Stimulated activated CD4-positive, alpha-beta T cell treated with anti-CD3 and anti-CD28 coated beads, Interleukin-1b, Interleukin-23, amount 100 ng/mL, for 1 hour (primary cell): ENCODE data around the gene EVC.
"Not testable (repeated sequence)": the region's sequence is repeated elsewhere in the genome, so short reads cannot be mapped to it uniquely, and the experiment has no call there.

ENCODE experiments used
- DNase-seq, 2 donors: peaks; one replicate each; pipeline ENCODE4 v3.0.0-alpha.2; 2020; ENCODE audit warnings: low read depth in 2 of 2

EVC gene

DNA sequence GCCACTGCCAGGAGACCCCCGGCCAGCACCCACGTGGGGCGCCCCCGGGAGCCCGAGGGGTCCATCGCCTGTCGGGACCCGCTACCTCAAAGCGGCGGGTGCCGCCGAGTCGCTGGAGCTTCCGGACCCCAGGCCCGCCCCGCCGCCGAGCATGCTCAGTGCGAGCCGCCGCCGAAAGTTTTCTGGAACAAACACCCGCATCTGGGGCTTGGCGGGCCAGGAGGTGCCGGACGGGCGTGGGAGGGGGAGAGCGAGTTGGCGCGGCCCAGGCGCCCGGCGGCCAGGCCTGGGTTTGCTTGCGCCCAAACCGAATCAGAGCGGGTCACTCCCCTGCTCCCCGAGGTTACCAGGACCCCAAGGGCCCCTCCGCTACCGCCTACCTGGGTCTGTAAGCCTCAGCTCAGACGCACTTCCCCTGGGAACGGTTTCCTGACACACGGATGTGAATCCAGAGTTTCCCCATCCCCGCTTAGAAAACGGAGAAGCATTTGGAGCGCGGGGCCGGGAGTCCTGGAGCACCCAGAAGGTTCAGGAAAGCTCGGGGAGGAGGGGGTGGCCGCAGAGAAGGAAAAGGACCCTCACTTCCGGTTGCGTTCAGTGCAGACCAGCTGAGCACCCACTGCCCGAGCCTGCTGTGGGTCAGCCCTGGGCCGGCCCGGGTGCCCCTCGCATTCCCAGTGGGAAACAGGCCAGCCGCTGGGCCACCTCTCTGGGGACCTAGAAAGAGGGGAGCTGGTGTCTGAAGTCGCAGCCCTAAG is 2.4 kb upstream of the EVC start, which contains the start of gene EVC2:
TSS of gene EVC2 (minus strand) at position 111 of the 758 bp plus-strand sequence. CDS start at position 65, 46 bp downstream.
- DNase-seq, result no peak

GRCh38 chr4:5709207-5709575 is 1.8 kb upstream of the EVC start:
- no peak for DNase-seq

GRCh38 chr4:5710065-5710960 is 688 bp upstream of the EVC start:
- DNase-seq, result no peak

GRCh38 chr4:5711479-5712184 is 631 bp downstream of the EVC start:
- DNase-seq, result no peak

DNA sequence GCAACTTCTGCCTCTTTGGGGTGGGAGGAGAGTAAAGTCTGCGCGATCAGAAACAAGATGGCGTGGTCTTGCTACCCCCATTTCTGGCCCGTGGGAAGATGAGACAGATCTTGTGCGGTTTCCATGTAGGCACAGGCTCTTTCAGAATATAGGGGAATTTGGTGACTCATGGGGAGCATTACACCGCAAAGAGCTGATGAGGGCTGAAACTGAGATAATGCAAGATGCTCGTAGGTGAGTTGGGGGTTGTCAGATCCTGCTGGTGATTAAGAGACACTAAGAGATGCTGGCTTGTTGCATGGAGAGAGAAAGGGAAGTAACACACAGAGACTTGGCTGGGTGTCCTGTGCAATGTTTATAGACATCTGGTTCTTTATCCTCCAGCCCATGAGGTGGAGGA is 1.5 kb downstream of the EVC start:
- DNase-seq, result no peak

- DNase-seq, result no peak
These were observed 1.9 kb downstream of the EVC start for GRCh38 chr4:5712931-5713330.

DNA sequence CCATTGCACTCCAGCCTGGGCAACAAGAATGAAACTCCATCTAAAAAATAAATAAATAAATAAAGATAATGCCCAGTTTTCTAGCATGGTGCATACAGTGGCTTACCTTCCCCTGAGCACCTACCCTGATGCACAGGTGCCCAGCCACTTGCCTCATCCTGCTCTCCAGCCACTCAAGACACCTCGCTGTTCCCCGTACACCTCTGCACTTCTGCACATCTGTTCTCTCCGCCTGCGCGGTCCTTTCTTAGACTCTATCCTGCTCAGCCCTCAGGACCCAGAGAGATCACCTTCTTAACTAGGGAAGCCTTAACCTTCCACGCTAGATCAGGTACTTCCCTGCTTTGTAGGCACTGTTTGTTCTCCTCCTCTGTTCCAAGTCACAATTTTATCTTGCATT is 2.9 kb downstream of the EVC start:
- DNase-seq, result no peak

GRCh38 chr4:5715357-5715756 is 4.4 kb downstream of the EVC start:
- DNase-seq, result no peak

DNA sequence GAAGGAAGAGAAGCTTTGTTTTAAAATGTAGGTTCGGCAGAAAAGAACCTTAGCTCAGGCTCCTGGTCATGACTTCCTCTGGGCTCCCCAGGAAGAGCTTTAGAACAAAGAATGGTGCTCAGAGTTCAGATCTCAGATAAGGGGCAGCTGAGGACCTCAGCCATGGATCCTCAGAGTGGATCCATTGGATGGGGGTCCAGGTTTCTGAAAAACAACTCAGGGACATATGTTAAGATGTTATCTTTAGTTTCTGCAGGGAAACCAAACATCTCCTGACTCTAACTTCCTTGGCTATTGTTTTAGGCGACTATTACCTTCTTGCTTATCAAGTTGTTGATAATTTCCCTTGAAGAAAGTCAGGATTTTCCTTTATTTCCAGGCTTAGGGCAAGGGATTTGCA is 5.4 kb downstream of the EVC start:
- DNase-seq, result no peak

- DNase-seq, result no peak
These were observed 6.6 kb downstream of the EVC start for GRCh38 chr4:5717449-5718158.

- DNase-seq, result no peak
These were observed 7.4 kb downstream of the EVC start for GRCh38 chr4:5718411-5718810.

DNA sequence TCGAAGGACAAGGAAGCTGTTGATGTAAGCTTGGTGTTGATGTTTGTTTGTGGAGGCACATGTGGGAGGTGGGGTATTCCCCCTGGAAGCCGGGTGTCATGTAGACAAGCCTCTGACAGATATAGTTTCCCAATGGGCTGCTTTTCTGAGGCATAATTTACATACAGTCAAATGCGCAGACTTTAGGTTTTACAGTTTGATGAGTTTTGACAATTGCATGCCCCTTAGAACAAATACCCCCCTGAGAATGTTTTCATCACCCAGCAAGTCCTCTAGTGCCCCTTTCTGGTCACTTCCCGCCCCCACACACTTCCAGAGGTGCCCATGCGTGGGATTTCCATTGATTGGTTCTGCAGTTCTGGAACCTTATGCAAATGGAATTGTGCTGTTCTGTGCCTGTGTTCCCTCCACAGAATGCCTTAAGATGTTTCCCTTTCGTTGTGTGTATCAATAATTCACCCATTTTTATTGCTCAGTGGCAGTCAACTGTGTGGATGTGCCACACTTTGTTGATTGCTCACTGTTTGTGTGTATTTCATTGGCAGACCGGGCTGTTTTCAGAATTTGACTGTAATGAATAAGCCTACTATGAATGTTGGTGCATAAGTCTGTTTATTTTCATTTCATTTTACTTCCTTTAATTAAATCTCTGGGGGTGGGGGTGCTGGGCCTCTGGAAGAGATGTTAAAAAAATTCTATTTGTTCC is 8.5 kb downstream of the EVC start:
- no peak for DNase-seq

DNA sequence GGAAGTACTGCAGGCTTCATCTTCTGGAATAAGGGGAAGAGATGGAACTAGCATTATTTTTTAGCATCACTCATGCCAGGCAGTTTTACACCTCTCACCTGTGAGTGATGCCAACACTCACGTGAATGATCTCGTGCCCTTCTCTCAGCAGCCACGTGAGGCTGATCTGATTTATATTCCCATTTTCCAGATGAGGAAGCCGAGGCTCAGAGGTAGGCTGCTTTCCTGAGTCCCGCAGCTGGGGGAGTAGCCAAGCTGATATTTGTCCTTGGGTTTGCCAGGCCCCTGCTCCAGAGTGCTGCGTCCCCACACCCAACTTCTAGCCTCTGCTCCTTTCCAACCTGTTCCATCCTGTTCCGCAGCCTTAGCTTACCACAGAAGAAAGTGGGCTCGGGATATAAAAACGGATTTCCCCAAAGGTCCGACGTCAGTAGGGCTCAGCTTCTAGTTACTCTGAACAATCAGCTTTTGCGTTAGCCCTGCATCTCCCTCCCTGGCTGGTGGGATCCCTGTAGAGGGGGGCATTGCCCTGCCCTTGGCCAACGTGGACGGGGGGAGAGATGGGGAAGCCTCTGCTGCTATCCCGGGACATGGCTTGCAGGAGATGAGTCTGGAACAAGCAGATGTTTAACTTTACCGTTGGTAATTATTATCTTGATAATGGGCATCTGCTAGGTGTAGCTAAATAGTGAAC is 9.3 kb downstream of the EVC start:
- no peak for DNase-seq

DNA sequence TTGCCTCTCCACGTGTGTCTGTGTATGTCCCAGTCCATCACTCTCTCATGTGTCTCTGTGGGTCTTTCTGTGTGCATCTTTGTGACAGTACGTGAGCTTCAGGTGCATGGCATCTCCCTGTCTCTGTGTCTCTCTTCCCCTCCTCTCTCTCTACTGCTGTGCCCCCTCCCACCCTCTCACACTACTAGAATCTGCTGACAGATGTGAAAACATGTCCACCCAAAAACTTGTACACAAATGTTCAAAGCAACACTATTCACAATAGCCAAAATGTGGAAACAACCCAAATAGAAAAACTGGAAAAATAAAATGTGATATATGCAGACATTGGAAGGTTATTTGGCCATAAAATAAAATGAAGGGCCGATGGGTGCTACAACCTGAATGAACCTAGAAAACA is 10.0 kb downstream of the EVC start:
- DNase-seq, result no peak

- no peak for DNase-seq
These were observed 10.9 kb downstream of the EVC start for GRCh38 chr4:5721923-5722322.

- DNase-seq, result no peak
These were observed 11.3 kb downstream of the EVC start for GRCh38 chr4:5722328-5722727.

DNA sequence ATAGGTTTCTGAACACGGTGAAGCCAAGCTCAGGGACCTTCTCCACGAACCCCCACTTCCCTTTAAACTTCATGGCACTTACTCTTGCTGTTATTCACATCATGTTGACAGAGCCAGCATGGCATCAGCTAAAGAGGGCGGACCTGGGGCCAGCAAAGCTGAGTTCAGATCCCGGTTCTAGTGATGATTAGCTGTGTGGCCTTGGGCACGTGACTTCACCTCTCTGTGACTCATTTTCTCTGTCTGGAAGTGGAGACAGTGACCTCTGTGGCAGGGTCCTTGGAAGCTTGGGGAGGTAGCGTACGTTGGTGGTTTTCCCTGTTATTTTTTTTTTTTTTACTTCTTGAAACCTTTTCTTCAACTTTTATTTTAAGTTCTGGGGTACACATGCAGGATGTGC is 13.4 kb downstream of the EVC start:
- no peak for DNase-seq

- not testable (repeated sequence) for DNase-seq
These were observed 17.4 kb downstream of the EVC start for GRCh38 chr4:5728412-5728811.

DNA sequence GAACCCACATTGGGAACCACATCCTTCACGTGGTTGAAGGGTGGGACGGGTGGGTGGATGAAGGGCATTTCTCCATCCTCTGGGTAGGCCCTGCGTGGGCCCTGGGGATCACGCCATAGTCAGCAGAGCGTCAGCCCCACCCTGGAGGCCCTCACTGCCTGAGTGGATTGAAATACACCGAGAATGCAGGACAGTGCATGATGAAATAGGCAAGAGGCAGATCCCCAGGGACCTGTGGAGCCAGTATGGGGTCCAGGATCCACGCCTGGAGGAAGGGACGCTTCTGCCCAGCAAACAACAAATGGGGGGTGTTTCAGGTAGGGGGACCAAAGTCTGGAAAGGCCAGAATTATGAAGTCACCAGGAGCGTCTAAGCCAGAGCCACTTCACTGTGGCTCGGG is 19.4 kb downstream of the EVC start:
- DNase-seq, result no peak
